Cerebellar cortex (tissue), 1 donor: ENCODE data around the gene NR1I3.
"Not testable (repeated sequence)": the region's sequence is repeated elsewhere in the genome, so short reads cannot be mapped to it uniquely, and the experiment has no call there.

Experiments
- DNase-seq: peaks from one replicate; pipeline ENCODE4 v3.0.0-alpha.2; 2015; ENCODE audit warnings: low spot score

NR1I3 gene, protein sequence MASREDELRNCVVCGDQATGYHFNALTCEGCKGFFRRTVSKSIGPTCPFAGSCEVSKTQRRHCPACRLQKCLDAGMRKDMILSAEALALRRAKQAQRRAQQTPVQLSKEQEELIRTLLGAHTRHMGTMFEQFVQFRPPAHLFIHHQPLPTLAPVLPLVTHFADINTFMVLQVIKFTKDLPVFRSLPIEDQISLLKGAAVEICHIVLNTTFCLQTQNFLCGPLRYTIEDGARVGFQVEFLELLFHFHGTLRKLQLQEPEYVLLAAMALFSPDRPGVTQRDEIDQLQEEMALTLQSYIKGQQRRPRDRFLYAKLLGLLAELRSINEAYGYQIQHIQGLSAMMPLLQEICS

DNA sequence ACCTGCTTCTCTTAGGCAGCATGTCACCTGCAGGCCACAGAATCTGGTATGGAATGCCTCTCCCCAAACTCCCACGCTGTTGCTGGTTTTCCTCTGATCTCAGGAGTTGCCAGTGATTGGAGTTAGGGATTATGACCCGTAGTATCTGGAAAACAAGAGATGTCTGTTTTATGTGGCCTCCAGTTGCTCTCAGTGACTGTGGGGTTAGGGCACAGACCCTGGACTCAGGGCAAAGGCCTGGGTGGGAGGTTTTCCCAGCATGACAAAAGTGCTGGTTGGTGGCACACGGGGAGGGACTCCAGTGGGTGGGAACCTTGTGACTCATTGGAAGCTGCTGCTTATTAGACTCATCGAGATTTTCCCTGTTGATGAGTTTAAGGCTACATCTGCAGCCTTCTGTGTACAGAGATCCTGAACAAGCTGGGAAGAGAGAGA is at the start of gene NR1I3:
NR1I3 (minus strand) TSS at position 165 of the 435 bp plus-strand sequence. CDS start 1,638 bp downstream, outside the sequence.
- DNase-seq: no peak

DNA sequence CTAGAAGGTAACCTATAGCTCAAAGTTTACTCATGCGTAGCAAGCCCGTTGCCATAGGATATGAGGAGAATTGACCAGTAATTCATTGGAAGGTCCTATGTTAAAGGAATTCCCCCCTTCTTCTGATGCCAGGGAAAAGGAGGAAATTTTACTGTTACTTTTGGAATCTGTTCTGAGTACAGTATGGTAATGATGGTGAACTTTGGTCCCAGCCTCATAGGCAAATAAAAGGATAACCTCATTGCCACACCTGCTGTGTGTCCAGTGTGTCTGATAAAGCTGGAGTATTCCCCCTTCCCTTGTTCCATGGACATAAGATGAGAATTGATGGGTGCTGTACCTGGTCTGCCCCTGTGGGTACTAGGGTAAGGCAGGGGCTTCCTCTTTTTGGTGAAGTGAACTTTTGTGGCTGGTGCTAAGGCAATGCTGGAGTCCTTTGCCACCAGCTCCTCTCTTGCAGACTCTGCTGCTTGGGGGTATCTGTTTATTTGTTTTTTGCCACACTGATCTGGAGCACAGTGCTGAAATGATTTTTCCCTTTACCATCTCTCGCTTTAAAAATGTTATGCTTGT is 49.6 kb upstream of the NR1I3 start:
- no peak for DNase-seq

DNA sequence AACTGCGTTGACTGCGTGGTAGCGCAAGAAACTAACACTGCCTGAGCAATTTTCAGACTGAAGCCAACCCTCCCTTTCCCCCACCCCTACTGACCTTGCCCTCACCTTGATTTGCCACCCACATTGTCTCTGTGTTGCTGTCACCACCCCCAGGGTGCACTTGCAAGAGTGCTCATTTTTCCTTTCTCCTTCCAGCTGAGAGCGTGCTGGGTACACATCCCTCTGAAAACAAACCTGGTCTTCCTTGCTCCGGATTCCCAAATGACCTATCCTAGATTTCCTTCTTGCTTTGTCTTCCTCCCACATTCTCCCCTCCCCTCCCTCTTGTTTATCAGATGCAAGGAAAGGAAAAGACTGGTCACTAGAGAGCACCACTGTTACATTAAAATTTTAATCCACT is 47.5 kb upstream of the NR1I3 start:
- DNase-seq: no peak

DNA sequence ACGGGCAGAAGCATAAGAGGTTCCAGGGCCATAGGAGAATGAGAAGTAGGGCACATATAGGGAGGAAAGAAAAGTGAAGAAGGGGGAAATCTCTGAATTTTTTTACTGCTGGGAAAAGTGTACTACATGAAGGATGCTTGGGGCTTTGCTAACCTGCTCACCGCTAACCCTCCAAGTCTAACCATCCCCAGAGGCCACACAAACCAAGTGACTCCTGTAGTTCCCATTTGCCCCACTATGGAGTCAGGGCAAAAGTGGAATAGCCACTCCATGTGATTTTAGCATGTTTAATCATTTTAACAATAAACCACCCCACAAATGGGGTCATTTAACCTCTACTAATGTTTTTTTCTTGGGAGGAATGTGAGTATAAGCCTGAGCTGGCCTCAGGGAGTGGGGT is 47.1 kb upstream of the NR1I3 start:
- no peak for DNase-seq

DNA sequence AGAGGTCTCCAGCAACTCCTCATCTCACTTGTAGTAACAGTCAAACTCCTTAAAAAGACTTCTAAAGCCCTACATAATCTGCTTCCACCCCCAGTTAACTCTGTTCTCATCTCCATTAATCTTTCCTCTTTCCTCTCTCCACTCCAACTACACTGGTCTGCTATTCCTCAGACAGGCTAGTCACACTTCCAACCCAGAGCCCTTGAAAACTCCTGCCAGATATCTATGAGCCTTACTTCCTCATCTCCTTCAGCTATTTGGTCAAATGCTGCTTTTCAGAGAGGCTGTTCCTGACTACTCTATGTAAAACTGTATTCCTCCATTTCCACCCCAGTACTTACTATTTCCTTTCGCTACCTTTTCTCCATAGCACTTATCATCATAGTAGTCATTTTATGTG is 45.0 kb upstream of the NR1I3 start:
- no peak for DNase-seq

DNA sequence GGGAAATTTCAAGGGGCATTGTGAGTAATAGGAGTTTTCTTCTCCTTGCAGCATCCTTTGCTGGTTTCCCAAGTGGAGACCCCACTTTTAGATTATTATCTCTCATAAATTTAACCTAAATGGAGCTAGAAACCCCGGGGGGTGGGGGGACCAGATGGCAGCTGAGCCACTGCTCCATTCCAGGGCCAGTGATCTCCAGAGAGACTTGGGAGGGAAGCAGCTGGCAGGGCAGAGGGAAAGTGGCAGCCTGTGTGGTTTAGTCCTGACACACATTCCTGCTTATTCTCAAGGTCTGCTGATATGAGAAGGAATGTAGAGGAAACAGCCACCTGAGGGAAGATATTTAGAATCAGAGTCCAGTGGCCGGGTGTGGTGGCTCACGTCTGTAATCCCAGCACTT is 36.9 kb upstream of the NR1I3 start:
- DNase-seq: peak; percentile 11

DNA sequence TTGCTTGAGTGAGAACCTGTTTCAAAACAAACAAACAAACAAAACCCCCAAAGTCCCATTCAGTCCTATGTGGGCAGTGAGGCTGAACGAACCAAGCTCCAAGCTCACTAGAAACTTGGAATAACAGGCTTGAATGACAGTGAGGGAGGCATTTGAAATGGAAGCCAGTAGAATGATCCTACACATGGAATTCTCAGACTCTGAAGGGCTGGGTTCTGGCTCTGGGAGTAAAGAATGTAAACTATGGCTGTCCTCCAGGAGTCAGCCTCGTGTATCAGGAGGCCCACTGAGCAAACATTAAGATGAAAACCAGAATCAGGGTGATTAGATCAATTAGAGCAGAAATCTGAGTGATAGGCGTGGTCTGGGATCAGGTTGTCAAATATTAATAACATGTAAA is 35.4 kb upstream of the NR1I3 start:
- no peak for DNase-seq

DNA sequence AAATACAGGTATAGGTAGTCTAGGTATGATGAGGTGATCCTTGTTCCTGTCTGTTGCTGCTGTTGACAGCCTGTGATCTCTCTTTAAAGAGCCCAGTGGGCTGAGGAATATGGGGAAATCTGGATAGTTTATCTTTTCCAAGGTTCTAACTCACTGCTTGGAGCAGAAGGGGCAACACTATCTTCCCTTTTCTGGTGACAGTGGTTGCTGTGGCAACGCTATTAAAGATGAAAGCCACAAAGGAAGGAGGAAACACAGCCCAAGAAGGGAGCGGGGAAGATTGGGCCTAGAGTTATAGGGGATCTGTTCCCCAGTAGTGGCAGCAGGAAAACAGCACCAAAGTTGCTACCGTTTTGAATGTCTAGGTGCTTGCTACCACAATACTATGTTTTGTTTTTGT is 29.3 kb upstream of the NR1I3 start:
- DNase-seq: no peak

DNA sequence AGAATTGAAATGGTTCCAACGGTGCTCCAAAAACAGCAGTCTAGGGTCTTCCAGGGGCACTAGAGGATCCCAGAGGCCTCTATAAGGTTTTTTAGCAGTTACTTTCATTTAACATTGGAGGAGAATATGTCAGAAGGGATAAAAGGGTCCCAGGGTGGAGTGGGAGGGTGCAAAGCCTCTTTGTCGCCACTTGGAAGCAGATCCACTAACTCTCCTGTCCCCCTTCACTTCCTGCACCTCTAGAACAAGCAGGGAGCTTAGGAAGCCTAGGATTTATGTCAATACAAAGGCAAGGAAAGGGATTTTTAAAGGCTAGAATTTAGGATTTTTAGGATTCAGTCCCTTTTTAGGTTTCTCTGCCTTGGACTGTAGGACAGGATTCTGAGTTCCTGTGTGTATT is 28.8 kb upstream of the NR1I3 start:
- DNase-seq: no peak

DNA sequence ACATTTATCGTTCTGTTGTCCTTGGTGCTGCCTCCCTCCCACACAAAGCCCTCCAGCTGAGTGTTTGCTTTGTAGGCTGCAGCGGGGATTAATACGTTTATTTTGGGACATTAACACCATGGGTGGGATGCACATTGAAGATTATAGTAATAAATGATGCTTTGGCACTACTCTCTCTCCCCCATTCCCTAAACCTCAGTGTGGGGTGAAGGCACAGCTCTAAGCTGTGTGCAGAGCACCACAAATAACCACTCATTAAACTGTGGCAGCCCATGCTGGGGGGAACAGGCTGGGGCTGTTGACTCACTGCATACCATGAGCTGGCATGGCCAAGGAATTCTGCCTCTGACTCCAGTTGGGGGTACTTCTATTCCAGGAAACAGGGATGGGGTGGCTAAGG is 28.2 kb upstream of the NR1I3 start:
- DNase-seq: no peak

DNA sequence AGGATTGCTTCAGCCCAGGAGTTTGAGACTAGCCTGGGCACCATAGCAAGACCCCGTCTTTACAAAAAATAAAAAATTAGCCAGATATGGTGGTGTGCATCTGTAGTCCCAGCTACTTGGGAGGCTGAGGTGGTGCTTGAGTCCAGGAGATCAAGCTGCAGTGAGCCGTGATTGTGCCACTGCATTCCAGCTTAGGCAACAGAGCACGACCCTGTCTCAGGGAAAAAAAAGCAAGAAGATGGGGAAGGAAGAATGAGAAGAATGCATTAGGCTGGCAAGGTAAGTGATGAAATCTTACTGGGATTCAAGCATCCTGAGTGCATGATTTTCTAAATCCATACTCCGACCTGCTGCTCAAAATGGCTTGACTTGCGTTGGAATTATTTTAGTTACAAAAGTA is 27.3 kb upstream of the NR1I3 start:
- no peak for DNase-seq

DNA sequence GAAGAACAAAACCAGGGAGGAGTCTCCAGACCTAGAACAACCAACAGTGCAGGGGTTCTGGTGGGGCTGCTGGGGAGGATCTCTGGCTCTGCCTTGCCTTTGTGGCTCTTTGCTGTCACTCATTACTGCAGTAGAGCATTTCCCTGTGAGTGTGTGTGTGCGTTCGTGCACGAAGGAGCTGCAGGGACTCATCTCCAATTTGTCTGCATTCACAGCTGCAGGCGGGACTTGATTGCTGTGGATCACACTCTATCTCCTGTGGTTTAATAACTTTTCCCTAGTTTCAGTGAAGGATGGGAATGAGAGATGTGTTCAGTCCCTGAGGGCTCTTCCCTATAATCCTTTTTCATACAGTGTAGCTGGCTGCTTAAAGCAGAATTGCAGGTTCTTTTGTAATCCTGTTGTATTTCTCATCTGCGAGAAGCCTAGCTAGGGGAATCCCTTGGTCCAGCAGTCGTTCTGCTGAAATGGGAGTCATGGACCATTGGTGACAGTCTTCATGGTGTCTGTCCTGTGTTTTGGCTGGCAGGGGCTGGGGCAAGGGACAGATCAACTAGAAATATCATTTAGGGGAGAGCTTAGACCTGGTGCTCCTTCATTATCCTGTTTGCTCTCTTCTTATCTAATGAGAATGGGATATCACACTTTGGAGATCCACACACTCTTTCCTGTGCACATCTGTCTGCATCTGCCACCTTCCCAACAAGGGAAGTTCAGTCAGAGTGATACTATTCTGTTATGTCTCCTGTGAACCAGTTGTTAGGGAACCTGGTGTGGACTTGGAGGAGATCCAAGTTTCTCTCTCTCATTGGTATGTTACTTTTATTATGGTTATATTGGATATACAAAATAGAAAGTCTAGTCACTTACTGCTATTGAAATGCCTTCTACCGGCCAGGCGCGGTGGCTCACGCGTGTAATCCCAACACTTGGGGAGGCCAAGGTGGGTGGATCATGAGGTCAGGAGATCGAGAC is 23.5 kb upstream of the NR1I3 start:
- no peak for DNase-seq

DNA sequence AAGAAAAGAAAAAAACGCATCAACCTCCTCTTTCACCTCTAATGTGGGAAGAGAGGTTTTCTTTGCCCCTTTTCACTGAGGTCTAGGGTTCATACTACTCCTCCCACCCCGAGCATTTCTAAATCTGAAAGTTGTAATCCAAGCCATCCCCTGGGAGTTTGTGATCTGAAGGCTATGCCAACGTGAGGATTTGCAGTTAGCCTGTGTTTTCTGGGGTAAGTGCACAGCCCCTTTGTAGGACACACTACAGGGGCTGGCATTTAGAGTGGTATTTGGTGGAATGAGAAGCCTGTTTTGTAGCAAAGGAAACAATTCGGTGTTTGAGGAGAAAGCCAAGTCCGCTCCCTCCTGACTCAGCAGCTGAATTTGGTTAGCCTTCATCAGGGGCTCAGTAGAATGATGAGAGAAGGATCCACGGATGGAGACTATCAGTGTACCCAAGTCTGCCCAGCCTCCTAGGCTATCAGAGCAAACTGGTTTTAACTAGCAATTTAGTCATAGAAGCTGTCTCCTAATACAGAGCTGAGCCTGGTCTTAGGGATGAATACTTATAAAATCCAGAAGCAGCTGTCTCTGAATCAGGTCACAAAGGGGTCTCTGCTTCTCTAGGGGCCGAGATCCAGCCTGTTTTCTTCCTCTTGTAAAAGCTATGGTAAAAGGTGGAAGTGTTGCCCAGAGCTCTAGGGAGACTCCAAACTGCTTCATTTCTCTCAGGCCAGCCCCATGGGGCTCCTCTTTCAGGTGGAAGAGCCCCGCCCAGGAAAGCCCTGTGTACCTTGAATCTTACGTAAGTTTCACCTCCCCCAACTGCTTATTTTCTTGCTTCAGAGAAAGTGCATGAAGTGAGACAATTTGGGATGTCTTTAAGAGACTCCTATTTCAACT is 22.6 kb upstream of the NR1I3 start:
- no peak for DNase-seq

DNA sequence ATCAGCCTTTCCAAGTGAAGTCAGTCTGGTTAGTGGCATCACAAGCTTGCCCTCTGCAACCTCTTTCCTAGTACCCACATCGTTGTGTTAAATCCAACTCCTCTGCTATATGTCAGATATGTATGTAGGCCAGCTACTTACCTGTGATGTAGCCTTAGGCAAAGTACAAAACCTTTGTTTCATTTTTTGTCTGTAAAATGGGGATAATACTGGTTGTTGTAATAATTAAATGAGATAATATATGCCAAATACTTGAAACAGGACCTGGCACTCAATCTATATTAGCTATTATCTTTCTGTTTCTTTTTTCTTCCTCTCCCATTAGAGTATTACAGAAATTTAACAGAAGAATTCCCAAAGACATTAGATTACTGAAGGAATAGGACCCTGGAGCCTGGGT is 21.8 kb upstream of the NR1I3 start:
- no peak for DNase-seq

DNA sequence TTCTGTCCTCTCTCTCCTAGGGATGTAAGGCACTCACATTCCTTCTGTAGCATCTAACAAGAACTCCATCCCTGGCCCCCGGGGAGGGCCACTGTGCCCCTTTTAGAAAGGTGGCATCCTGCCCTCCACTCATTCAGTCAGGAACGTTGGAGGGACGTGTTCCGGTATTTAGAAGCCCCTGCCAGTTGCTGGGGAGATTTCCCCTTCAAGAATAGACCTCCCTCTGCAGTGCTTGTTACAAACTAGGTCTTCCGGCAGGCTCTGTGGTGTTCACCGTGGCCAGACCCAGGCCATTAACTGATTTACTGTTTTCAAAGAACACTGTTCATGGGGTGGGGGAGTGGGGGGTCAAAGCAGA is 21.3 kb upstream of the NR1I3 start:
- no peak for DNase-seq

DNA sequence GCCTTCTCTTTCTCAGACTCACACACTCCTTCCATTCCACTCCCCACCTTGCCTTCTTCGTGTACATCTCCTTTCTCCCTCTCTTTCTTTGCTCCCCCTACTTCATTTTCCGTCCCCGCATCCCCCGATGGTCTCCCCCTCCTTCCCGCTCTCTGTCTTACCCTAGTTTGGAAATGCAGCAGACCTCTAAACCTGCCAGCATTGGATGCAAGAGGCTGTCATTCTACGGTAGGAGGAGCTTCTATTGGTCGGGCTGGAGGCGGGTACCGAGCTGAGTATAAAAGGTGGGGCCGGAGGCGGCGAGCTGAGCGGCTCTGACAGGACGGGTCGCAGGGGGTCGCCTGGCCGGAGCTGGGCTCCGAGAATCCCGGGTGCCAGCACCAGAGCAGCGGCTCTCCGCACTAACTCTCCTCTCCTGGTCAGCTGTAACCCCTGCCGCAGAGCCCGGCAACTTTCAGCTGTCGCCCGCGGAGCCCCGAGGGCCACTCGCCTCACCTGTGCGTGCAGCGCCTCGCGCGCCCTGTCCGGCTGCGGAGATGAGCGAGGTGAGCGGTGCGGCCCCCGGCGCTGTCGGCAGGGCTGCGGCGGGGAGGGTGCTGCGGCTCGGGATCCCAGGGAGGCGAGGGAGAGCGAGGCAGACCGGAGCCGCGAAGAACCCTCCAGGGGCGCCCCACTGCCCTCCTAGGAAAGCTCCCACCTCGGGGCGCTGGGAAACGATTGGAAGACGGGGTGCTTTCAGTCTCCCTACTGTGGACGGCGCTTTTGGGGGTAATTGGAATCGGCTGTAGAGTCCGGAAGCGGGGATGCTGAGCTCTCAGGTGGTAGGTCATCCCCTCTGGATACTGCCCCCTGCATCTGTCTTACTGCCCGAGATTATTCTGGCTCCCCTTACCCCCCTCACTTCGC is 20.7 kb upstream of the NR1I3 start, which contains the start of gene PCP4L1:
PCP4L1 (plus strand) TSS at position 307 of the 906 bp plus-strand sequence; CDS start at position 537, 230 bp downstream.
- DNase-seq: peak; percentile 44

DNA sequence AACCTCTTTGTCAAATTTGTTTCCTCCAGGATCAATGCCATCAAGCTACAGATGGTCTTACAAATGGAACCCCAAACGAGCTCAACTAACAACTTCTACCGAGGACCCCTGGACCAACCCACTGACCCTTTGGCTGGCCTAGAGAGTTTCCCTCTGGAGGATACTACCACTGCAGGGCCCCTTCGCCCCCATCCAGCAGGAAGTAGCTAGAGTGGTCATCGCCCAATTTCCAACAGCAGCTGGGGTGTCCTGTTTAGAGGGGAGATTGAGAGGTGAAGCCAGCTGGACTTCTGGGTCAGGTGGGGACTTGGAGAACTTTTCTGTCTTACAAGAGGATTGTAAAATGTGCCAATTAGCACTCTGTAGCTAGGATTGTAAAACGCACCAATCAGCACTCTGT is 19.1 kb upstream of the NR1I3 start:
- DNase-seq: not testable (repeated sequence)

DNA sequence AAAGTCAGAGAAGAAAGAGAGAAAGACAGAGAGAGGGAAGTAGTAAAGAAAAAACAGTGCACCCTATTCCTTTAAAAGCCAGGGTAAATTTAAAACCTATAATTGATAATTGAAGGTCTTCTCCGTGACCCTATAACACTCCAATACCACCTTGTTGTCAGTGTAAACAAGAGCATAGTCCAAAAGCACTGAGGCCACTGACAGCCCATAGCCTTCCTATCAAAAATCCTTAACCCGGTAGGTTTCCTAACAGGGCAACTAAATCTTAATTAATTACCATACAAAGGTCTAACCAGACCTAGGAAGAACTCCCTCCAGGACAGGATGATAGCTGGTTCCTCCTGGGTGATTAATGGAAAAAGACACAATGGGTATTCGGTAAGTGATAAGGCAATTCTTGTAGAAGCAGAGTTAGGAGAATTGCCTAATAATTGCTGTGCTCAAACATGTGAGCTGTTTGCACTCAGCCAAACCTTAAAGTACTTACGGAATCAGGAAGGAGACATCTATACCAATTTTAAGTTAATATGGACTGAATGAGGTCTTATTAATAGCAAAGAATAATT is 18.0 kb upstream of the NR1I3 start:
- not testable (repeated sequence) for DNase-seq

DNA sequence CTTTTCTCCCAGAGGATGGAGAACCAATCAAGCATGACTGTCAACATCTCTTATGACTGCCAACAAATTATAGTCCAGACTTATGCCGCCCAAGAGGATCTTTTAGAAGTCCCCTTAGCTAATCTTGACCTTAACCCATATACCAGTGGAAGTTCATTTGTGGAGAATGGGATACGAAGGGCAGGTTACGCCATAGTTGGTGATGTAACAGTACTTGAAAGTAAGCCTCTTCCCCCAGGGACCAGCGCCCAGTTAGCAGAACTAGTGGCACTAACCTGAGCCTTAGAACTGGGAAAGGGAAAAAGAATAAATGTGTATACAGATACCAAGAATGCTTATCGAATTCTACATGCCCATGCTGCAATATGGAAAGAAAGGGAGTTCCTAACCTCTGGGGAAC is 17.3 kb upstream of the NR1I3 start:
- not testable (repeated sequence) for DNase-seq

DNA sequence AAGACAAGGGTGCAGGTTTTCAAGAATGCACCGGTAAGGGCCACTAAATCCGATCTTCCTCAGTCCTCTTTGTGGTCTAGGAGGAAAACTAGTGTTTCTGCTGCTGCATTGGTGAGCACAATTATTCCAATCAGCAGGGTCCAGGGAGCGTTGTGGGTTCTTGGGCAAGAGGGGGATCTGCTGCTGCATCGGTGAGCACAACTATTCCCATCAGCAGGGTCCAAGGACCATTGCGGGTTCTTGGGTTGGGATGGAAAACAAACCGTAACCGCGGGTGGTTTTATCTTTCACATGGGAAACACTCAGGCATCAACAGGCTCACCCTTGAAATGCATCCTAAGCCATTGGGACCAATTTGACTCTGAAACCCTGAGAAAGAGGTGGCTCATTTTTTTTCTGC is 13.6 kb upstream of the NR1I3 start:
- no peak for DNase-seq
